GM12864 (cell line): ENCODE data around the gene PKP4.

Source experiments
- DNase-seq: peaks from one replicate; pipeline ENCODE4 v3.0.0-alpha.2; 2011; ENCODE audit warnings: low read depth
- H3K4me3 ChIP-seq: 2 replicates; pipeline ENCODE4 v1.5.1; 2011; ENCODE audit warnings: mild to moderate bottlenecking, low read depth, low read length, control low read depth
- CTCF ChIP-seq: IDR thresholded peaks from 2 replicates; pipeline ENCODE4 v1.5.1; 2011; ENCODE audit warnings: low read depth, mild to moderate bottlenecking, moderate library complexity, low read length, control low read depth, inconsistent platforms; ENCODE audit errors: missing control alignments

Gene PKP4

GRCh38 chr2:158624961-158625360 lies 168.2 kb downstream of the PKP4 start:
- DNase-seq, result no peak
- no peak overlapping the region for H3K4me3 ChIP-seq
- no peak for TF ChIP-seq CTCF

DNA sequence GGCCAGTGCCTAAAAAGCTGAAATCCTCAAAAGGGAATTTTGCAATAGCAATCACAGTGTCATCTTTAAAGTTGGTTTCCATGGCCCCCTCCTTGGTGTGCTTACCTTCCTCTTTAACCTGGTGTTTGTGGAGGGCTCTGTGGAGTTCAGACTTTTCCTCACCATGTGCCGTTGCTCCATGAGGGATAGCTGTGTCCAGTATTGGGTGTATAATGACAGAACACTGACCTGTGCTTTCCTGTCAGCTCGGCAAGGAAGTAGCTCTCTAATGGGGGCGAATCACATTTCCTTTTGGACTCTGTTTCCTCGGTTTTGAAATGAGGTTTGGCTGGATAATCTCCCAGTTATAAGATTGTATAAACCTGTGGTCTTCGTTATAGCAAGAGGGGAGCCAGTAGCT lies 172.4 kb downstream of the PKP4 start:
- TF ChIP-seq CTCF, result no peak
- H3K4me3 ChIP-seq, result no peak overlapping the region

GRCh38 chr2:158633261-158633660 lies 176.5 kb downstream of the PKP4 start:
- DNase-seq, result no peak
- no peak overlapping the region for H3K4me3 ChIP-seq
- no peak for TF ChIP-seq CTCF

More for the DNA sequence above, 172.4 kb downstream of the PKP4 start:
- no peak for DNase-seq

DNA sequence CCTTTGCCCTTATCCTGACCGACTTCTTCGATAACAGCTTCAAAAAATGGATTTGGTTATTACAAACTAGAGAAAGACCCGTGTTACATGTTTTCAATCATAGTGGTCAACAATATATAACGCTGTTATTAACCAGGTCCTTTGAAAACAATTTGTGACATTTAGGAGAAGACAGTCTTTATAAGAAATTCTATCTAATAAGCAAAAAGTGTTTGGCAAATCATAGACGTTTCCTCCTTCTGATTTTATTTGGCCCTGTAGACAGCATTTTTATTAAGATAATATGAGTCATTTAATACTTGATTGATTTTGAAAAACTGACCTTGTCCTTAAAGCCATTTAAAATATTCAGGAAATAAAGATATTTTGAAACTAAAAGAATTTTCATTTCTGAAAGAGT lies 177.9 kb downstream of the PKP4 start:
- no peak overlapping the region for H3K4me3 ChIP-seq
- DNase-seq, result no peak

DNA sequence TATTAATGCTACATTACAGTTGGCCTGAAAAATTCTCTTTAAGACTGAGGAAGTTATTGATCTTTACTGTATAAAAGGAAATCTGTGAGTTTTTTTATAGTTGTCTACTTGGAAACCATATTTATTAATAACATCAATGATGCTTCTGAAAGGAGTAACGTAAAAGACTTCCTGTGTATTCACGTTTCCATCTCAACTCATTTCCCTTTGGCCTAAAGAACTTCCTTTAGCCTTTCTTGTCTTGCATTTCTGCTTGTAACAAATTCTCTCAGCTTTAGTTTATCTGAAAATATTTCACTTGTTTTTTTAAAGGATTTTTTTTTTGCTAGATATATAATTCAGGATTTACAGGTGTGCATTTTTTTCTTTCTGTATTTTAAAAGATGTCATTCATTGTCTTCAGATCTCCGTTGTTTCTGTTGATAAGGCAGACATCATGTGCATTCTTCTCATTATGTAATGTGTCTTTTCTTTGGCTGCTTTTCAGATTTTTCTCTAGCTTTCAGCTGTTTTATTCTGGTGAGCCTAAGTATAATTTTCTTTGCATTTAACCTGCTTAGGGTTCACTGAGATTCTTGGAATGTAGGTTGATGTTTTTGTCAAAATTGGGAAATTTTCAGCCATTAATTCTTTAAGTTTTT lies 179.3 kb downstream of the PKP4 start:
- no peak for TF ChIP-seq CTCF
- no peak overlapping the region for H3K4me3 ChIP-seq
- no peak for DNase-seq

More for the DNA sequence above, 177.9 kb downstream of the PKP4 start:
- no peak for TF ChIP-seq CTCF

DNA sequence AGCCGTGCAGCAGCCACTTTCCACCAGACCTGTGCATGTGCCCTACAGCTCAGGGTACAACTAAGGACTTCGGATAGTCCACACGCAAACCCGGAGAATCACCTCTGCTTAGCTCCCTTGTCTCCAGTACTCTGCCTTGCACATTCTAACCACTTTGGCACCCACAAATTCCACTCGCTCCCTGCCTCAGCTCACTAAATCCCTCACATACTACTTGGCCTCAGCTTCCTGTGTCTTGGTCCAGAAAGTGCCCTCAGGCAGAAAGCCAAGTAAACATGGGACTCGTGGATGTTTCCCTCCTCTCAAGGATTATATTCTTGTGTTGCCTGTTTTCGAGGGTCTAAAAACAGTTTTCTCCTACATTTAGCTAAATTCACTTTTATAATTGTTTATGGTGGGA lies 180.6 kb downstream of the PKP4 start:
- no peak overlapping the region for H3K4me3 ChIP-seq
- TF ChIP-seq CTCF, result no peak
- DNase-seq, result no peak

DNA sequence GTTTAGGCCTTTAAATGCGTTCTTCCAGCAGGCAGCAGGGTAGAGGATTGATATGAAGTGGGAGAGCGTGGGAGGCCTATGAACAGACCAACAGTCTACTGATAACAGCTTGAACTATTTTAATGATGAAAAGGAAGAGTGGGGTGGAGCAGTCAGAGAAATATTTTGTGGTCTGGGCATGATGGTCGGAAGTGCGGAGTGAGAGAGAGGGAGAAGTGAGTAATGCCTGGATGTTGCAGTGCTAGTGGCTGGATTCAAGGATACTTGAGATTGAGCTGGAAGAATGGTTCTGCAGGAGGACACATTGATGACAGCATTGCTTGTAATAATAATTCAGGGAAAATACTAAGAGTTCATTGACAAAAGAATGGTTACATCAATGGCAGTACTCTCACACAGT lies 187.4 kb downstream of the PKP4 start:
- no peak for DNase-seq
- no peak overlapping the region for H3K4me3 ChIP-seq
- no peak for TF ChIP-seq CTCF
